GM12878 (cell line): Measurements from ENCODE around the gene KLHL18. TPM values are rescaled to one million over a fixed set of nuclear protein-coding genes. Genes with fewer than 3 reads are reported as not detected.

Experiments used
- CEBPB ChIP-seq, 2 experiments: fragments of 150-350 bp in 1 of 2; IDR thresholded peaks; 2 replicates each; pipeline ENCODE4 v1.6.1; 2012 to 2014; ENCODE audit warnings: low read depth in 2 of 2, low read length in 2 of 2, borderline replicate concordance in 1 of 2, inconsistent platforms in 1 of 2
- EGR1 ChIP-seq, 2 experiments: IDR thresholded peaks; 1 replicate in 1 of 2; 2 replicates in 1 of 2; pipeline ENCODE4 v1.6.1; 2011 to 2012; ENCODE audit warnings: low read depth in 2 of 2, low read length in 2 of 2, borderline replicate concordance in 1 of 2, mild to moderate bottlenecking in 1 of 2, moderate library complexity in 1 of 2
- IRF4 ChIP-seq: IDR thresholded peaks from 2 replicates; pipeline ENCODE4 v1.6.1; 2011; ENCODE audit warnings: low read depth, low read length
- LARP7 ChIP-seq: fragments of 450-650 bp; IDR thresholded peaks from 2 replicates; pipeline ENCODE4 v1.6.1; 2017; ENCODE audit warnings: mild to moderate bottlenecking
- NBN ChIP-seq: fragments of 450-650 bp; IDR thresholded peaks from 2 replicates; pipeline ENCODE4 v1.6.1; 2016
- NR2C2 ChIP-seq: IDR thresholded peaks from 2 replicates; pipeline ENCODE4 v1.6.1; 2011; ENCODE audit warnings: borderline replicate concordance, low read depth; ENCODE audit not compliant: control insufficient read depth, insufficient read length
- RAD21 ChIP-seq: IDR thresholded peaks from 2 replicates; pipeline ENCODE4 v1.6.1; 2011; ENCODE audit warnings: mild to moderate bottlenecking, low read depth, low read length, moderate library complexity; ENCODE audit not compliant: insufficient read depth
- SMC3 ChIP-seq: IDR thresholded peaks from 2 replicates; pipeline ENCODE4 v1.6.1; 2011; ENCODE audit warnings: low read length, improper control_type of control experiment, borderline replicate concordance
- SP1 ChIP-seq: IDR thresholded peaks from one replicate; pipeline ENCODE4 v1.6.1; 2011; ENCODE audit warnings: low read depth, low read length
- STAT3 ChIP-seq: IDR thresholded peaks from 2 replicates; pipeline ENCODE4 v1.6.1; 2011; ENCODE audit warnings: low read depth, low read length, improper control_type of control experiment
- SUPT20H ChIP-seq: IDR thresholded peaks from 2 replicates; pipeline ENCODE4 v1.6.1; 2011; ENCODE audit warnings: low read depth, mild to moderate bottlenecking, low read length, moderate library complexity, borderline replicate concordance; ENCODE audit not compliant: control insufficient read depth
- YBX1 ChIP-seq: fragments of 450-650 bp; IDR thresholded peaks from 2 replicates; pipeline ENCODE4 v1.6.1; 2016; ENCODE audit warnings: antibody characterized with exemption
- ZSCAN29 ChIP-seq: fragments of 450-650 bp; IDR thresholded peaks from 2 replicates; pipeline ENCODE4 v1.6.1; 2017; ENCODE audit warnings: mild to moderate bottlenecking, moderate library complexity
- ZZZ3 ChIP-seq: IDR thresholded peaks from 2 replicates; pipeline ENCODE4 v1.6.1; 2011; ENCODE audit warnings: low read depth; ENCODE audit not compliant: control insufficient read depth, insufficient read length
- polyA plus RNA-seq, 11 experiments: library from polyadenylated mRNA; depleted of rRNA in 4 of 11; unstranded in 6 of 11; stranded (reverse) in 5 of 11; fragments of >200 nt; fragmentation: Nextera tagmentation in 4 of 11; fragmentation: Illumina TruSeq in 1 of 11; extraction: Ambion mirVana in 4 of 11; extraction: Trizol in 1 of 11; gene quantifications; 1 replicate in 1 of 11; 2 replicates in 10 of 11; pipeline versions ENCODE4 v1.2.1 to v1.2.3, GENCODE V29; 2011 to 2016; ENCODE audit warnings: inconsistent platforms in 2 of 11, missing spikeins in 2 of 11, low read depth in 1 of 11
- total RNA-seq, 4 experiments: library from RNA; depleted of rRNA in 3 of 4; stranded (reverse); fragments of >200 nt in 3 of 4; fragmentation: Illumina TruSeq in 1 of 4; extraction: Trizol in 1 of 4; gene quantifications; 2 replicates each; pipeline versions ENCODE4 v1.2.1 to v1.2.3, GENCODE V29; 2013 to 2021
- TF ChIP-seq, protein P1 (sequence below): IDR thresholded peaks from 2 replicates; pipeline ENCODE4 v1.6.1; 2012; ENCODE audit warnings: improper control_type of control experiment, low read depth, low read length; ENCODE audit not compliant: insufficient replicate concordance
- TF ChIP-seq, protein P2 (sequence below): fragments of 450-650 bp; IDR thresholded peaks from 2 replicates; pipeline ENCODE4 v1.6.1; 2016; ENCODE audit warnings: mild to moderate bottlenecking
- TF ChIP-seq, protein P3 (sequence below): fragments of 450-650 bp; formaldehyde crosslinking; IDR thresholded peaks from 2 replicates; pipeline ENCODE4 v1.4.0; 2022; ENCODE audit warnings: mild to moderate bottlenecking, moderate library complexity
- TF ChIP-seq, protein P4 (sequence below): fragments of 450-650 bp; IDR thresholded peaks from 2 replicates; pipeline ENCODE4 v1.6.1; 2017; ENCODE audit warnings: mild to moderate bottlenecking, low read depth, inconsistent platforms; ENCODE audit not compliant: poor library complexity, severe bottlenecking

KLHL18 gene
- total and polyA plus RNA-seq, 10 of the 15 experiments (the other 5 are each of a cell fraction or from before 2014, with no cell fraction given): 24.0 to 69.8 (median 51.7) TPM

DNA sequence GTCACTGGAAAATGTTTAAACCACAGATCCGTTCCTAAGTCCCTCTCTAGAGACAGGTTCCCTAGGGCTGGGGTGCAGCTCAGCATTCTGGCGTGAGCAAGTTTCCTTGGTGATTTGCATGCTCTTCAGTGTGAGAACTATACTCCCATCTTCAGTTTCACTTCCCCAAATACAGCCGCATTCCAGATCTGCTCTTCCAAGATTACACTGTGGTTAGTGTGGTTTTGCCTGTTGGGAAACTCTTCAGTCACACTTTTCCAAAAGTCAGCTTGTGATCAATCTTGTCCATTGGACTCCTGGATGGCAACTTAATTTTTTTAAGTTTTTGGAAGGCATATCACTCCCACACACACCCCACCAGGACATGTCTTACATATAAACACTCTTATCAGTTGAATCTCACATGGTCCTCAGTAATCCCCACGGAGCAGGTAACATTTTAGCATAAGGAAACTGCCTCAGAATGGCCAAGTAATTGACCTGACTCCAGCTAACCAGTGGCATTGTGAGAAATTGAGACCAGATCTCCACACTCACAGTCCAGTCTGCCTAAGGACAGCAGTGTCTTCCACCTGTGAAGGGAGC is 64.6 kb downstream of the KLHL18 start (continued):
- TF ChIP-seq, protein P1, sequence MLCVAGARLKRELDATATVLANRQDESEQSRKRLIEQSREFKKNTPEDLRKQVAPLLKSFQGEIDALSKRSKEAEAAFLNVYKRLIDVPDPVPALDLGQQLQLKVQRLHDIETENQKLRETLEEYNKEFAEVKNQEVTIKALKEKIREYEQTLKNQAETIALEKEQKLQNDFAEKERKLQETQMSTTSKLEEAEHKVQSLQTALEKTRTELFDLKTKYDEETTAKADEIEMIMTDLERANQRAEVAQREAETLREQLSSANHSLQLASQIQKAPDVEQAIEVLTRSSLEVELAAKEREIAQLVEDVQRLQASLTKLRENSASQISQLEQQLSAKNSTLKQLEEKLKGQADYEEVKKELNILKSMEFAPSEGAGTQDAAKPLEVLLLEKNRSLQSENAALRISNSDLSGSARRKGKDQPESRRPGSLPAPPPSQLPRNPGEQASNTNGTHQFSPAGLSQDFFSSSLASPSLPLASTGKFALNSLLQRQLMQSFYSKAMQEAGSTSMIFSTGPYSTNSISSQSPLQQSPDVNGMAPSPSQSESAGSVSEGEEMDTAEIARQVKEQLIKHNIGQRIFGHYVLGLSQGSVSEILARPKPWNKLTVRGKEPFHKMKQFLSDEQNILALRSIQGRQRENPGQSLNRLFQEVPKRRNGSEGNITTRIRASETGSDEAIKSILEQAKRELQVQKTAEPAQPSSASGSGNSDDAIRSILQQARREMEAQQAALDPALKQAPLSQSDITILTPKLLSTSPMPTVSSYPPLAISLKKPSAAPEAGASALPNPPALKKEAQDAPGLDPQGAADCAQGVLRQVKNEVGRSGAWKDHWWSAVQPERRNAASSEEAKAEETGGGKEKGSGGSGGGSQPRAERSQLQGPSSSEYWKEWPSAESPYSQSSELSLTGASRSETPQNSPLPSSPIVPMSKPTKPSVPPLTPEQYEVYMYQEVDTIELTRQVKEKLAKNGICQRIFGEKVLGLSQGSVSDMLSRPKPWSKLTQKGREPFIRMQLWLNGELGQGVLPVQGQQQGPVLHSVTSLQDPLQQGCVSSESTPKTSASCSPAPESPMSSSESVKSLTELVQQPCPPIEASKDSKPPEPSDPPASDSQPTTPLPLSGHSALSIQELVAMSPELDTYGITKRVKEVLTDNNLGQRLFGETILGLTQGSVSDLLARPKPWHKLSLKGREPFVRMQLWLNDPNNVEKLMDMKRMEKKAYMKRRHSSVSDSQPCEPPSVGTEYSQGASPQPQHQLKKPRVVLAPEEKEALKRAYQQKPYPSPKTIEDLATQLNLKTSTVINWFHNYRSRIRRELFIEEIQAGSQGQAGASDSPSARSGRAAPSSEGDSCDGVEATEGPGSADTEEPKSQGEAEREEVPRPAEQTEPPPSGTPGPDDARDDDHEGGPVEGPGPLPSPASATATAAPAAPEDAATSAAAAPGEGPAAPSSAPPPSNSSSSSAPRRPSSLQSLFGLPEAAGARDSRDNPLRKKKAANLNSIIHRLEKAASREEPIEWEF: peak; percentile 94
- no peak for TF ChIP-seq STAT3
- TF ChIP-seq, protein P2, sequence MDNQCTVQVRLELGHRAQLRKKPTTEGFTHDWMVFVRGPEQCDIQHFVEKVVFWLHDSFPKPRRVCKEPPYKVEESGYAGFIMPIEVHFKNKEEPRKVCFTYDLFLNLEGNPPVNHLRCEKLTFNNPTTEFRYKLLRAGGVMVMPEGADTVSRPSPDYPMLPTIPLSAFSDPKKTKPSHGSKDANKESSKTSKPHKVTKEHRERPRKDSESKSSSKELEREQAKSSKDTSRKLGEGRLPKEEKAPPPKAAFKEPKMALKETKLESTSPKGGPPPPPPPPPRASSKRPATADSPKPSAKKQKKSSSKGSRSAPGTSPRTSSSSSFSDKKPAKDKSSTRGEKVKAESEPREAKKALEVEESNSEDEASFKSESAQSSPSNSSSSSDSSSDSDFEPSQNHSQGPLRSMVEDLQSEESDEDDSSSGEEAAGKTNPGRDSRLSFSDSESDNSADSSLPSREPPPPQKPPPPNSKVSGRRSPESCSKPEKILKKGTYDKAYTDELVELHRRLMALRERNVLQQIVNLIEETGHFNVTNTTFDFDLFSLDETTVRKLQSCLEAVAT: peak; percentile 97
- no peak for TF ChIP-seq LARP7
- no peak for TF ChIP-seq EGR1 (IDR thresholded peaks at IDR 0.05; ENCODE audit: borderline replicate concordance in 1 of 2, low read depth in 2 of 2, low read length in 2 of 2)
- no peak for TF ChIP-seq SMC3
- peak; percentile 97 for TF ChIP-seq YBX1
- no peak for TF ChIP-seq ZZZ3
- no peak for TF ChIP-seq SUPT20H
- no peak for TF ChIP-seq SP1
- TF ChIP-seq, protein P3, sequence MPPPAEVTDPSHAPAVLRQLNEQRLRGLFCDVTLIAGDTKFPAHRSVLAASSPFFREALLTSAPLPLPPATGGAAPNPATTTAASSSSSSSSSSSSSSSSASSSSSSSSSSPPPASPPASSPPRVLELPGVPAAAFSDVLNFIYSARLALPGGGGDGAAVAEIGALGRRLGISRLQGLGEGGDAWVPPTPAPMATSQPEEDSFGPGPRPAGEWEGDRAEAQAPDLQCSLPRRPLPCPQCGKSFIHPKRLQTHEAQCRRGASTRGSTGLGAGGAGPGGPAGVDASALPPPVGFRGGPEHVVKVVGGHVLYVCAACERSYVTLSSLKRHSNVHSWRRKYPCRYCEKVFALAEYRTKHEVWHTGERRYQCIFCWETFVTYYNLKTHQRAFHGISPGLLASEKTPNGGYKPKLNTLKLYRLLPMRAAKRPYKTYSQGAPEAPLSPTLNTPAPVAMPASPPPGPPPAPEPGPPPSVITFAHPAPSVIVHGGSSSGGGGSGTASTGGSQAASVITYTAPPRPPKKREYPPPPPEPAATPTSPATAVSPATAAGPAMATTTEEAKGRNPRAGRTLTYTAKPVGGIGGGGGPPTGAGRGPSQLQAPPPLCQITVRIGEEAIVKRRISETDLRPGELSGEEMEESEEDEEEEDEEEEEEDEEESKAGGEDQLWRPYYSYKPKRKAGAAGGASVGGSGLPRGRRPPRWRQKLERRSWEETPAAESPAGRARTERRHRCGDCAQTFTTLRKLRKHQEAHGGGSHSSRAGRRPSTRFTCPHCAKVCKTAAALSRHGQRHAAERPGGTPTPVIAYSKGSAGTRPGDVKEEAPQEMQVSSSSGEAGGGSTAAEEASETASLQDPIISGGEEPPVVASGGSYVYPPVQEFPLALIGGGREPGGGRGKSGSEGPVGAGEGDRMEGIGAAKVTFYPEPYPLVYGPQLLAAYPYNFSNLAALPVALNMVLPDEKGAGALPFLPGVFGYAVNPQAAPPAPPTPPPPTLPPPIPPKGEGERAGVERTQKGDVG (CRISPR knock-in tag): no peak
- no peak for TF ChIP-seq CEBPB (IDR thresholded peaks at IDR 0.05; ENCODE audit: borderline replicate concordance in 1 of 2, low read depth in 2 of 2, low read length in 2 of 2)
- TF ChIP-seq, protein P4, sequence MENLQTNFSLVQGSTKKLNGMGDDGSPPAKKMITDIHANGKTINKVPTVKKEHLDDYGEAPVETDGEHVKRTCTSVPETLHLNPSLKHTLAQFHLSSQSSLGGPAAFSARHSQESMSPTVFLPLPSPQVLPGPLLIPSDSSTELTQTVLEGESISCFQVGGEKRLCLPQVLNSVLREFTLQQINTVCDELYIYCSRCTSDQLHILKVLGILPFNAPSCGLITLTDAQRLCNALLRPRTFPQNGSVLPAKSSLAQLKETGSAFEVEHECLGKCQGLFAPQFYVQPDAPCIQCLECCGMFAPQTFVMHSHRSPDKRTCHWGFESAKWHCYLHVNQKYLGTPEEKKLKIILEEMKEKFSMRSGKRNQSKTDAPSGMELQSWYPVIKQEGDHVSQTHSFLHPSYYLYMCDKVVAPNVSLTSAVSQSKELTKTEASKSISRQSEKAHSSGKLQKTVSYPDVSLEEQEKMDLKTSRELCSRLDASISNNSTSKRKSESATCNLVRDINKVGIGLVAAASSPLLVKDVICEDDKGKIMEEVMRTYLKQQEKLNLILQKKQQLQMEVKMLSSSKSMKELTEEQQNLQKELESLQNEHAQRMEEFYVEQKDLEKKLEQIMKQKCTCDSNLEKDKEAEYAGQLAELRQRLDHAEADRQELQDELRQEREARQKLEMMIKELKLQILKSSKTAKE: peak; percentile 82
- no peak for TF ChIP-seq NR2C2
- no peak for TF ChIP-seq RAD21
- TF ChIP-seq IRF4: peak; percentile 96
- peak; percentile 94 for TF ChIP-seq NBN
- no peak for TF ChIP-seq ZSCAN29
